GM18526 (cell line): ENCODE data around the gene LIN28B.

Experiments
- POLR2A ChIP-seq: IDR thresholded peaks from 3 replicates; pipeline ENCODE4 v1.6.1; 2011; ENCODE audit not compliant: insufficient read length; ENCODE audit errors: extremely low read depth

LIN28B gene

DNA sequence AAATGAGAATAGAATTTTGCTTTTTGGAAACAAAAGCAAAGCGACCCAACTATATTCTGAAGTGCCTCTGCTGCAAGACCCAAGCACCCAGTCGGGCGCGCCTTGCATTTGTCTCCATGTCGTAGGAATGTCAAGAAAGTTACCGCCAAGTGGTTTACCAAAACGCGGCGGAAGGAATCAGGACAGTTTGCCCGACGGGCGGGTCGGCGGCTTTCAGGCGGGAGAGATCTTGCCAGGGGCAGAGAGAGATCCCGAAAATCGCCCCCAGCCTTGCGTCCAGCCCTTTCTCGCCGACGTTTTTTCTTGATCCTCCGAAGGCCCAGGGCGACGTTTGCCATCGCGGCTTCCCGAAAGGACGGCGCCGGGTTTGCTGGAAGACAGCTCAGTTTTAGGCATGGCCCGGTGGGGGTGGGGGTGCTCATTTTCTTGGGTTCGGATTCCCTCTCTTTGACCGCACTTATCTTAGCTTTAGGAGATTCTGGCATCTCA lies 4.0 kb upstream of the LIN28B start:
- no peak for TF ChIP-seq POLR2A

DNA sequence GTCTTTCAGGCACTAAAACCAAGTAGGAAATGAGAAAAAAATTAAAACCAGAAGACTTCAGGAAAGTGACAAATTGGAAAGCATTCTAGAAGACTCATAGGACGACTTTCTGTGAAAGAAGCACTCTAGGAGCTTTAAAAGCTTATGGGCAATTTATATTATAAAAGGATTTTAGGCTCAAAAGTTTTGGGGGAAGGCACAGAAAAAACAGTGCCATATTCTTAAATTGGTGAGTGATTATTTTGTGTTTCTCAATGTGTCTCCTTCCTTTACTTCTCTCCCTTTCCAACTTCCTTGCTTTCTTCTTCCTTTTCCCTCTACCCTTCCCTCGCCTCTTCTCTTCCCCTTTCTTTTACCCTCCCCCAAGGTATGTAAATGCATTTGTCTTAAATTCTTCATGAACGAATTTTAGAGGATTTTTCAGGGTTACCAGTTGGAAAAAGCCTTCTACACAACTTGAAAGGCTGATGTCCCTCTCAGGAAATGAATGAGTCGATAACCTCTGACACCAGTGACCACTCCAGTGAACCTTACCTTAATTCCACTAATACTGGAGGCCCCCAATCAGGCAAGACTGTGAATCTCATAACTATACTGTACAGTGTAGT lies 2.6 kb upstream of the LIN28B start:
- no peak for TF ChIP-seq POLR2A

DNA sequence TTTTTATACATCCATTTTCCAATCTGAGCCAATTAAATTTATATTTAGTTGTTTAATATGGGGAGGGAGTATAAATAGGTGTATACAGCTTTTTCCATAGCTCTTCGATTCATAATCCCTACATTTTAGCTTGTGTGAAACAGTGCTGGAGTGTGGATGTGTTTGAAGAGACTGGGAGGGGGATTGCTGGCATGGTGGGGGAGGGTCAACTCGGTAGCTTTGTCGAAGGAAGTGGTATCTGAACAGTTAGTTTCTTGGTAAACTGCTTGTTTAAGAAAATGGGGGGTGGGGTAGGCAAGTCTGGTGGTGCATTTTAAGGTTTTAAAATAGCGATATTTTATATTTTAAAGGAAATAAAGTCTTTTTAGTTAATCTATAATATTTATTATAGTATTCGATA lies 1.4 kb upstream of the LIN28B start:
- TF ChIP-seq POLR2A = no peak

DNA sequence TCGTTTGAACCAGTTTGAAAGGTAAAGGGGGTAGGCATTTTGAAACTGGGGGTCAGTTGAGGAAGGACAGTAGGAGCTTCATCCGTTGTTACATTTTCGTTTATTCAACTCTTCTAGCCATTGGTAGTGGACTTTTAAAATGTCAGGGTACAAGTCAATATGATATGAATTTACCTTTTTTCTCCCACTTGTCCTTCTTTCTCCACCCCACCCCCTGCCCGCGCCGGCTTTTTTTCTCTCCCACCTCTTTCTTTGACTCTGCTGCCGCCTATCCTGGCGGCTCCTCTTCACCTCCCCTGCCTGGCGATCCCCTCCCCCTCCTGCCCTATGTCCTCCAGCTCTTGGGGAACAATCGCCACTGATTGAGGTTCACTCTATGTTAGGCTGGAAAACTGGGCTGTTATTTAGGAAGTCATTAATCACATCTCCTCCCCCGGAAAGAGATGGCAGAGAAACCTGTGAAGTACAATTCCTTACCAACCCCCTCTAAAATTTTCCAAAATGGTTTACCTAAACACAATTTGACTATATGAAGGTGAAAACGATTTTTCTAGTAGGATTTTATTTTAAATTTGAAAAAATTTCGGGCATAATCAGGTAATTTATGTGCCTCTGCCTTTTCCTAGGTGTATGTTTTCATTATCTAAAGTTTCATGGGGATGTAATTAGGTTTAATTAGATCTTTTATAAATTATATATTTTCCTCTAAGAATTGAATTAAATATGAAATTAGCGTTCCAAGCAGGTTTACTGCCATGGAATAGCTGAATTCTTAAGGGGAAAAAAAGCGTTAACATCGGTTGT lies 778 bp upstream of the LIN28B start:
- no peak for TF ChIP-seq POLR2A

DNA sequence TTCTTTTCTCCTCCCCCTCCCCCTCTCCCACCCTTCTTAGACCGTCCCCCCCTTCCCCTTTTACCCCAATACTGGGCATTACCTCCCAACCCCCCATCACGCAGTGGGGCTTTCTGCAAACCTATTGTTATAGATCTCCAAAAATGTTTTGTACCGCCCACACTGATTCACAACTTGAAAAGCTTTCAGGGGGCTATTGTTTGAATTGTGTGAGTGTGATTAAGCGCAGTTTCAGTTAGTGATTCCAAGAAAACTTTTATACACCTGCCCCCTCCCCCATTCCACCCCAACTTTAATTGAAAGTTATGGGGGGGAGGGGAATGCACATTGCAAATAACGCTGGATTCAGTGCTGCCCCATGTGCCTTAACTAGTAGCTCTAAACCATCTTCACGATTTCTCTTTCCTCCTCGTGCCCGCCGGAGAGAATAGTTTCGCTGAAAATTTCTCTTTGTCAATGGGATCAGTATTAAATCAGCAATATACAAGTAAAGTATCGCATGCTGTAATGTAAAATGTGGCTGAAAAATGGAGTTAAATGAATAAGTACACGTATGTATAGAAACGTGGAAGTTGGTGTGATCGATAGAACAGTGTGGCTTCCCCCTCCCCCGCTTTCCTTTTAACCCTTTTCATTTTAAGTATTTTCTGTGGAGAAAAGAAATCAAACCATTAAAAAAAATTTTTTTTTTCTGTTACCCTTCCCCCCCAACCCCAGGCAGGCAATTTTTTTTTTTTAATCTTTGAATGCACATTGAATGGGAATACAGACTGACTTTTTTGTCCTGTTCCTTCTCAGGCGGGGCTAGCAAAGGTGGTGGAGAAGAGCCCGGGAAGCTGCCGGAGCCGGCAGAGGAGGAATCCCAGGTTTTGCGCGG lies 632 bp downstream of the LIN28B start:
- no peak for TF ChIP-seq POLR2A

DNA sequence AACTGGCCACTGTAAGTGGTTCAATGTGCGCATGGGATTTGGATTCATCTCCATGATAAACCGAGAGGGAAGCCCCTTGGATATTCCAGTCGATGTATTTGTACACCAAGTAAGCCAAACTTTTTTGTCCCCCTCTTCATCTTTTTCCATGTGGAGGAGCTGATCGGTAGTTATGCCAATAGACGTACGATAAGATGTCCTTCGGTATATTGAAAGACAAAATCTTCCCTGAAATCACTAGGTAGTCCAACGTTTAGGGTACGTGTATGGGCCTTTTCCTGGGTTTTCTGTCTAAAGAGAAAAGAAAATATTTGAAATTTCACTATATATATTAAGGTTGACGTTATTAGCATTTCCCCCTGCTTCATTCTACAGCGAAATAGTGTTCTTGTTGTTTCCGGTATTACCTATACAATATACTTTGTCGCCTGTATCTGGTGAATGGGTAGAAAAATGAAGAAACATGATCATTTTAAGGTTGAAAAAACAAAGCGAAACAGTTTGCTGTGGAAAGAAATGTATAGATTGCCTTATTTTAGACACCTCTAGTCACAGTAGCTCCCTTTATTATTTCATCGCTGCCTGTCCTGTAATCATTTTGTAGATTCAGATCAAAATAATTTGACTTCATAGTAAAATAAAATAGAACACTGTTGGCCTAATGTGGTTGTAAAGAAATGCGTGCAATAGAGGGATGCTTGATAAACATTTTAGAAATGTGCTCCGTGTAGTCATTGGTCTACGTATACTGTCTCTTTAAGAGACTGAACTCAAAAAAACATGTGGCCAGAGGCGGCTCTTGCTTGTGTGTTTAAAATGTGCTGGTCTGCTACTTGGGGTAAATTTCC lies 1.5 kb downstream of the LIN28B start:
- no peak for TF ChIP-seq POLR2A

DNA sequence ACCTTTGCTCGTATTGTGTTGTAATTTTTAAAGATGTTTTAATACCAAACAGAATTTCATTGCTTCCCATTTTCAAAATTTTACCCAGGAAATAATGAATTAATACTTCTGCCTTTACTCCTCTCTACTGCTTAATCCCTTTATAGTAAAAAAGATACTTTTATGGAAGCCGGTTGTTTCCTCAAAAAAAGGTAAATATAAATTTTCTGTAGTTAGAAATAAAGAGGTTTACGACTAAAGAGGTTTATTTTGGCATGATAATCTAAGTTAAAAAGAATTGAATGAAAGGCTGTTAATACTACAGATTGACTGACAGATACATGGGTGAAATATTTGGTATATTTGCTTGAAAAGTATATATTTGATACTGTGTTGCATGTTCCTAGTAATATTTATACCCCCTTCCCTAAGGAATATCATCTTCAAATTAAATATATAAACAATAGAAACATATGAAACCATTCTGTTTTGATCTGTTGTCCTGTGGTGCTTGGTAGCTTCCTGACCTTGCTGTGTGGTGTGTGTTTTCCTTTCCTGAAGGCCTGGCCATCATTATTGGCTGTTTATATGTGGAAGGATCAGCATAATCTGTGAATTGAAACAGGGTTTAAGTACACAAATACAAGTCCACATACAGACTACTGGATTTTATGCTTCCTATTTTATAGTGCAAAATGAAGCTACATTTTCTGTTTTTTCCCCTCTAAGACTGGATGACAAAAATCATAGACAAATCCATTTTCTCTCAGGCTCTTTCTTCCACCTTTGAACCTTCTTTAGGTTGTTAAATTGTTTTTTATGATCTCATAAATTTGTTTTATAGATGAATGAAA lies 2.3 kb downstream of the LIN28B start:
- no peak for TF ChIP-seq POLR2A

DNA sequence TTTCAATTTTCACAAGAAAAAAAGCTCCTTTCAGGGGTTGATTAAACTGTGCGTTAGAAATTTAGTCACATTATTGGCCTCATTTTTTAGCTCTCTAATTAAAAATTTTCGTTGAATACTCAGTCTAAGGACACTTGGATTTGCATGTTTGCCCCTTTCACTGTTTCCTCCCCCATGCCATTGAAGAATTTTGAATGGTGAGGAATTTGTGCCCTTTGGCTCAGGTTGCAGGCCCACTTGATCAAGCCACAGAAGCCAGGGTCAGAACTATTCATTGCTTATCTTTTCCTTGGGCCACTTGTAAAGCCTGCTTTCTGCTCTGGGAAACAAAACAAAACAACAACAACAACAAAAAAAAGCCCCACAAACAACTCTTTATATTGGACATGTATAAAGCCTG lies 12.2 kb downstream of the LIN28B start:
- no peak for TF ChIP-seq POLR2A

DNA sequence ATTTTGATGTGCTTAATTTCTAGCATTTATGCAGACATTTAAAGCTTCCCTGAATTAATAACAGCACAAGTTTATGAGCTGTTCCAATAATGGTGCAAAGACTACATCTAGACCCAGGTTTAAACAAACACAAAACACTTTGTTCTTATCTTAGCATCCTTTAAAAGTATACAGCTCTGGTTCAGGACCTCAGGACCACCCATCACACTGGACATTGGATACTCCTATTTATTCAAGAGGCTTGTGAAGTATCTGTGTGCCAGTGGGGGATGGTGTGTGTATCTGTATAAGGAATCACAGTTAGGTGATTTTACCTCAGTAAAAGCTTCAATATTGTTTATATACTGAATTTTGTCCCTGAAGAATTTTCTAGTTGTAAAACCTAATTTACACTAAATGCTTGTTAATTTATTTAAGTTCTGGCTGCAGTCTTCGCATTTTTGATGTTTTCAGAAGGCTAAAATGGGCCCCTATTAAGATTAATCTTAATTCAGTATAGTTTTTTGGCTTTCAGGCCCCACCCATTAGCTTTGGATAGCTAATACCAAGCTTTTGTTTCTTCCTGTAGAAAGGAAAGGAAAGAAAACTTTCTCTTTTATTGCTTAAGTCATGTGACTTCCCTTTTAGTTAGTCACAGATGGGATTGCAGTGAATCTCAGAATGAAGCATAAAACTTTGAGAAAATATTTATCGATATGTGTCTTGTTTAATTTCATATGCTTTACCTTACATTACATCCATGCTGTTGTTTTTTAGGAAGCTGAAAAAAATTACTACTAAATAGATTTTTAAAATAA lies 13.1 kb downstream of the LIN28B start:
- no peak for TF ChIP-seq POLR2A

DNA sequence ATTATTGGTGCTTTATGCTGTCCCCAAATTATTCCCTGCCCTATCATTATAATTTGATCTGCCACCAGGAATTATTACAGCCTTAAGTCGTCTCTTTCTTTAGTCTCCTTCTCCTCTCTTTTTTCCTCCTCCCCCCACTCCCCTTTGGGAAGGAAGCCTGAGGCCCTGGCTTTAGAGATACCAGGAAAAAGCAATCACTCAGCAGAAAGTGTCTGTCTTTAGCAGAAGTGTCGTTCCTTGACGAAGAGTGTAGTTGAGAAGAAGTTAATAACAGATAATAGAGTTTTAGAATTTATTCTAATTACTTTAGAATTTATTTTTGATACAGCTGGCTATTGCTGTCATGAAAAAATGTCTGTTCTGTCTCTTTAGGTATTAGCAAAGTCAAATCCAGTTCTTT lies 16.5 kb downstream of the LIN28B start:
- no peak for TF ChIP-seq POLR2A

DNA sequence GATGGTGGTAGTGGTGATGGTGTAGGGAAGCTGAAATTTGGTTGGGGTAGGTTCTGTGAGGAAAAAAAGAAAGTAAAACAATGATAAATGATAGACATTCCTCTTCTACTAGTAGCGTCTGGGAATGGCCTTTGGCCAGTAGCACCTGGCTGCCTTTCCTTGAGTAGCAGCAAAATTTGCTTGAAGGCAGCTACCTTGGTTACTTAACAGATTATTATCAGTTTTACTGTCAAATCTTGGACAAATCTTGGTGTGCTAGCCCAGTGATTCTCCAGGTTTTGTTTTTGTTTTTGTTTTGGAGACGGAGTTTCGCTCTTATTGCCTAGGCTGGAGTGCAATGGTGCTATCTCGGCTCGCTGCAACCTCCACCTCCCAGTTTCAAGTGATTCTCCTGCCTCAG lies 26.4 kb downstream of the LIN28B start:
- no peak for TF ChIP-seq POLR2A

DNA sequence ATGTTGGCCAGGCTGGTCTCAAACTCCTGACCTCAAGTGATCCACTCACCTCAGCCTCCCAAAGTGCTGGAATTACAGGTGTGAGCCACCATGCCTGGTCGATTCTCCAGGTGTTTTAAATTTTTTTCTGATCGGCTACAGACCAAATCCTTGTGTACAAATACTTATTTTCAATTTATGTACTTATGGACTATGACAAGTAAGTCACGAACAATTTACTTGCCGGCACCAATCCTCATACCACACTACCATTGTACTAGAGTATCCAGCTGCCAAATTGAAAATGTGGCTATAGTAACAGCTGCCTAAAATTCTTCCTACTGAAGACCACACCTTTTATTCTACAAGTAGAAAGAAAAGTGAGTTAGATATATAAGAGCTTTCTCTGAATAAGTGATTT lies 26.9 kb downstream of the LIN28B start:
- TF ChIP-seq POLR2A = no peak

DNA sequence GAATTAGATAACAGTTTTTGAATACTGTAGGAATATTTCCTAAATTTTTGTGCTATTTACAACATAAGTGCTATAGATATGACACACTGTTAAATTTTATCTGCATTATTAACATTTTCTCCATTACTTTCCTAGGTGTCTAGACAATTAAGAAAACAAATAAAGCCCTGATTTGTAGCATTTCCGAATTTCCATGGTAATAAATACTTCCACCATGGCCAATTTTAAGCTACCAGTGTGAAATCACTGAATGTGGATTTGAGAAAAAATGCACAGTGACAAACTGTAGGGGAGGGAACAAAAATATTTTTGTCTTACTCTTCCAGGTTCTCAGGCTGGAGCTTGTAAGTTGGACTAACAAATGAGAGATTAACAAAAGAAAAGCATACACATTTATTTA lies 27.9 kb downstream of the LIN28B start:
- no peak for TF ChIP-seq POLR2A
